ENCODE data around the gene EGLN2.
"Not testable (repeated sequence)": the region's sequence is repeated elsewhere in the genome, so short reads cannot be mapped to it uniquely, and the experiment has no call there.

The EGLN2 gene

DNA sequence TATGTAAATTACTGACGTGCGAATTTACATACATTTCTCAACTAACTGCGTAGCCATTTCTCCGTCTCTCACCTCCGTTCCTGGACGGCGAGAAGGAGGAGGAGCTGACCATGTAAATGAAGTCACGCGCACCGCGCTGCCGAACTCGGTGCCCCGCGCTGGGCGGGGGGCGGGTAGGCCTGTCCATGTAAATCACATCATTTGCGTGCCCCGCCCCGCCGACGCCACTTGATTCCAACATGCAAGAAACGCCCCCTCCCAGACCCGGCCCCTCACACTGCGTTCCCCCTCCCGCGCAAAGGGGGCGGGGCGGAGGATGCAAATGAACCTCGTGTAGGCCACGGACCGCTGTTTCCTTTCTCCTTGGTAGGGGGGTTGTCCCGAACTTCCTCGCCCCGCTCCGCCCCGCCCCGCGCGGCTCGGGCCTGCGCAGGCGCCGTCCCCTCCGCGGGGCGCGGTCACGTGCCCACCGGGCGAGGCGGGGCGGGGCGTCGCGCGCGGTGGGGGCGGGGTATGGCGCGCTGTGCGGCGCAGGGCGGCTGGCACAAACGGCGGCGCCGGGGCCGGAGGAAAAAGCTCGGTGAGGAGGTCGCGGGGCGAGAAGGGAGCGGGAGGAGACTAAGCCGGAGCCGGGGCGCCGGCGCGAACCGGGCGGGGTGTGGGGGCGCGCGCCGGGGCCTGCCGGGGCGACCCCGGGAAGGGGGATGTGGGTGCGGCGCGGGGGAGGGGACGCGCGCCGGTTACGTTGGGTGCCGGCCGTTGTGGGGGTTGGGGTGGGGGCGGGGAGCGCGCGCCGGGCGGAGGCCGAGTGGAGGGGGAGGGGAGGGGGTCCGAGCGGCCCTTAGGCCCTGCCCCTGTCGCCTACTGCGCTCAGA lies at the start of gene EGLN2:
TSS of gene EGLN2 (plus strand) at position 509 of the 875 bp plus-strand sequence. CDS start 1,382 bp downstream, outside the sequence.
- peak; percentile 100 for DNase-seq

DNA sequence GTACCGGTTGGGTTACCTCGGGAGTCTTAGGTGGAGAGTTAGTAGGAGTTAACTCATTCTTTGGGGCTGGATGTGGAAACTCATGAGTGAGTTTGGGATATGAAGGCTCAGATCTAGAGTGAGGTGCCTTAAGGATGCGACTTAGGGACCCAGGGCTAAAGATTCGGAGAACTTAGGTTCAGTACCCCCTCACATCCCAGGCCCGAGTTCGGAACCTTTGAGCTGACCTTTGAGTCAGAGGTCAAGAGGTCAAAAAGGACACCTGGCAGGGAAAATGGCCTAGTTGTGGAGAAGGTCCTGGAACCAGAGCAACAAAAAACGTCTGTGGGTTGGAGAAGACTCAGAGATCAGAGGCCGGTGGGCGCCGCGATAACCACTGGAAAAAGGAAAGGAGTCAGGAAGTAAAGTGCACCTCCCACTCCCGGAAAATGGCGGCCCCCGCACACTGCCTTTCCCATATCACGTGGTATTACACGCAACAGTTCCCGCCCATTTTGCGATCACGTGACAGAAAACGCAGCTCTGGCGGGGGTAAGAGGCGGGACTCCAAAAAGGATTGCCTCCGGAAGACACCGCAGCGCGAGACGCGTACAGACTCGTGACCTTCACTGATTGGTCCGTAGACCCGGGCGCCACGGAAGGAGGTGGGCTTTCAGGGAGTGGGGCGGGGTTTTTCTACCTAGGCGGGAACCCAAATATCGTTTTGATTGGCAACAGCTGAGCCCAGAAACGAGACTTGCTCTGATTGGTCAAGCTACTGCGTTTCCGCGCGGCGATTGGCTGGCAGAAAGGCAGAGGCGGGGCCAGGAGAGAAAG lies 48.7 kb upstream of the EGLN2 start, which contains the start of gene ACTMAP:
TSS of gene ACTMAP (minus strand) at position 420 of the 816 bp plus-strand sequence. CDS start 674 bp downstream, outside the sequence.
- peak; percentile 100 for DNase-seq

GRCh38 chr19:40750874-40751537 lies 48.0 kb upstream of the EGLN2 start, which contains the start of gene SNRPA:
Gene SNRPA (plus strand): TSS chr19:40751203. CDS start chr19:40751409, 206 bp downstream.
- DNase-seq: peak; percentile 97

DNA sequence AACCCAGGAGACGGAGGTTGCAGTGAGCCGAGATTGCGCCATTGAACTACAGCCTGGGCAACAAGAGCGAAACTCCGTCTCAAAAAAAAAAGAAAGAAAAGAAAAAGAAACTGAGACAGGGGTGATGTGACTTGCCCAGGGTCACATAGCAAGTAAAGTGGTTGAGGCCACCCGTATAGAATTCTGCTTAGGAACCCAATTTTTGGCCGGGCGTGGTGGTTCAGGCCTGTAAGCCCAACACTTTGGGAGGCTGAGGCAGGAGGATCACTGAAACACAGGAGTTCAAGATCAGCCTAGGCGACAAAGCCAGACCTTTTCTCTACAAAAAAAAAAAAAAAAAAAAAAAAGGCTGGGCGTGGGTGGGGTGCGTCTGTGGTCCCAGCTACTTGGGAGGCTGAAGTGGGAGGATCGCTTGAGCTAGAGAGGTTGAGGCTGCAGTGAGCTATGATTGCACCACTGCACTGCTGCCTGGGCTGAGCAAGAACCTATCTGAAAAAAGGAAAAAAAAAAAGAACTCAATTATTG lies 46.7 kb upstream of the EGLN2 start:
- DNase-seq: no peak

- DNase-seq: peak; percentile 34
Observed at GRCh38 chr19:40754611-40755247, 44.3 kb upstream of the EGLN2 start.

- no peak for DNase-seq
Observed at GRCh38 chr19:40755248-40755624, 43.8 kb upstream of the EGLN2 start.

GRCh38 chr19:40755791-40756190 lies 43.2 kb upstream of the EGLN2 start:
- DNase-seq: no peak

DNA sequence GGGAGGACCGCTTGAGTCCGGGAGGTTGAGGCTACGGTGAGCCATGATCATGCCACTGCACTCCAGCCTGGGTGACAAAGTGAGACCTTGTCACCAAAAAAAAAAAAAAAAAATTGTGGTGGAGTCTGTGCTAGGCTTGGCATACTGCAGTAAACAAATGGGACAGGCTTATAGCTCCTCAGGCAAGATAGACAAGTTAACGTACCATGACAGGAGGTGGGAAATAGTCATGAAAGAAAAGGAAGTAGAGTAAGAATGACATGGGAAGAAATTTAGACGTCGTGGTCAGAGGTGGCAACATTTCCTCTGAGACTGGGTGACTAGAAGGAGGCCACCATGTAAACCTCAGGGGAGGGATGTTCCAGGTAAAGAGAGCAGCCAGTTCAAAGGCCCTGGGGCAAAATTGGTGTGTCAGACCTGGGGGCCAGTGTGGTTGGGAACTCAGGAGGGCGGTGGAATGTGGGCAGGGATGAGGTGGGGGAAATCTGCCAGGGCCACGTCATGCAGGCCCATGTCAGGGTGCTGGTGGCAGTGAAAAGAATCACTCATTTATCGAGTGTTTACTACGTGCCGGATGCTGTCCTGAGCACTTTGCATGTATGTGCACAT lies 42.4 kb upstream of the EGLN2 start:
- peak; percentile 28 for DNase-seq

GRCh38 chr19:40758491-40758890 lies 40.5 kb upstream of the EGLN2 start:
- DNase-seq: no peak

- DNase-seq: no peak
Observed at GRCh38 chr19:40759352-40759751, 39.6 kb upstream of the EGLN2 start.

- no peak for DNase-seq
Observed at GRCh38 chr19:40762754-40763470, 36.1 kb upstream of the EGLN2 start.

GRCh38 chr19:40763526-40763925 lies 35.5 kb upstream of the EGLN2 start:
- DNase-seq: no peak

DNA sequence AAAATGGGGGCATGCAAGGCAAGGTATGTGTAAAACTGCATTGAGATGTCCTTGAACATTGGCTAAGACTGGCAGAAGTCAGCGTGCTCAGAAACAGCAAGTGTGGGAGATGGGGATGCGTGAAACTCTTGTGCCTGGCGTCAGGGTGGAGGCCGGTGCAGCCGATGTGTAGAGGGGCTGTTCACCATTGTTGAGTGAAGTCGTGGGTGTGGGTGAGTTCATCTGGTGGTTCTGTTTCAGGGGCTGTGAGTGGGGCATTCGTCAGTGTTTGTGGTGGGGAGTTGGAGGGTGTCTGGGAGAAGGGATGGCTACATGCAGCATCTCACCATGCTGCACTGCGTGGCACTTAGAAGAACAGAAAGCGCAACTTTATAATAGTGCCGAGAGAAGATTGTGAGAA lies 35.0 kb upstream of the EGLN2 start:
- no peak for DNase-seq

DNA sequence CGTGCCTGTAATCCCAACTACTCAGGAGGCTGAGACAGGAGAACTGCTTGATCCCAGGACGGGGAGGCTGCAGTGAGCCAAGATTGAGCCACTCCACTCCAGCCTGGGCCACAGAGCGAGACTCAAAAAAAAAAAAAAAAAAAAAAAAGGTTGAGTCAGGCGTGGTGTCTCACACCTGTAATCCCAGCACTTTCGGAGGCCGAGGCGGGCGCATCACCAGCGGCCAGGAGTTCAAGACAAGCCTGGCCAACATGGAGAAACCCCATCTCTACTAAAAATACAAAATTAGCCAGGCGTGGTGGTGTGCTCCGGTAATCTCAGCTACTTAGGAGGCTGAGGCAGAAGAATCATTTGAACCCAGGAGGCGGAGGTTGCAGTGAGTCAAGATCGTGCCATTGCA lies 32.6 kb upstream of the EGLN2 start:
- DNase-seq: not testable (repeated sequence)

DNA sequence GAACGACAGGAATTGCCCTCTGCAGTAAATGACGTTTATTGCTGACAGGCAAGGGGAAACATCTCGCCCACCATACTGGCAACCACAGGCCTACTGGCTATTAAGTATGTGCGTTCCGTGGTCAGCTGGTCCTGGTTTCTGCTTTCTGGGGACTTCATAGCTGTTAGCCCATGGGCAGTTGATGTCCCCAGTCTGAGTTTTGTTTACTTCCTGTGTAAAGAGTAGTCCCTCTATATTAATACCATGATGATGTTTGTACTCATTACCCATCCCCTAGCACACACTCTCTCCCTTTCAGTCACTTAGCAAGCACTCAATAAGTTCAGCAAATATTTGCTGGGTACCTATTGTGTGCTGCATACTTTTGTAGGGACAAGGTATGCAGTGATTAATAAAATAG lies 30.1 kb upstream of the EGLN2 start:
- no peak for DNase-seq

DNA sequence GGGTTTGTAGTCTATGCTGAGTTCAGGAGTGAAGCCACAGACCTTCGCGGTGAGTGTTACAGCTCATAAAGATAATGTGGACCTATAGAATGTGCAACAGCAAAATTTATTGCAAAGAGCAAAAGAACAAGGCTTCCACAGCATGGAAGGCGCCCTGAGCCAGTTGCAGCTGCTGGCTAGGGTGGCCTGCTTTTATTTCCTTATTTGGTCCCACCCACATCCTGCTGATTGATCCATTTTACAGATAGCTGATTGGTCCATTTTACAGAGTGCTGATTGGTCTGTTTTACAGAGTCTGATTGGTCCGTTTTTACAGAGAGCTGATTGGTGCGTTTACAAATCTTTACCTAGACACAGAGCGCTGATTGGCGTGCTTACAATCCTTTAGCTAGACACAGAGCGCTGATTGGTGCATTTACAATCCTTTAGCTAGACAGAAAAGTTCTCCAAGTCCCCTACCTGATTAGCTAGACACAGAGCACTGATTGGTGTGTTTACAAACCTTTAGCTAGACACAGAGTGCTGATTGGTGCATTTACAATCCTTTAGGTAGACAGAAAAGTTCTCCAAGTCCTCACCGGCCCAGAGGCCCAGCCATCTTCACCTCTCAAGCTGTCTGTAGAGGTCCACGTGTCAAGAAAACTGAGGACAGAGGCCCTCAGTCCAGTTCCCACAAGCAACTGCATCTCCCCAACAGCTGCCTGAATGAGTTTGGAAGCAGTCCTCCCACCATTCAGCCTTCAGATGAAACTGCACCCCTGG lies 27.7 kb upstream of the EGLN2 start:
- peak; percentile 60 for DNase-seq

- DNase-seq: no peak
Observed at GRCh38 chr19:40774916-40775631, 23.9 kb upstream of the EGLN2 start, which contains the start of gene MIA. Gene MIA (plus strand): TSS chr19:40775521. CDS start chr19:40775543, 22 bp downstream.

- no peak for DNase-seq
Observed at GRCh38 chr19:40775632-40776022, 23.4 kb upstream of the EGLN2 start.

DNA sequence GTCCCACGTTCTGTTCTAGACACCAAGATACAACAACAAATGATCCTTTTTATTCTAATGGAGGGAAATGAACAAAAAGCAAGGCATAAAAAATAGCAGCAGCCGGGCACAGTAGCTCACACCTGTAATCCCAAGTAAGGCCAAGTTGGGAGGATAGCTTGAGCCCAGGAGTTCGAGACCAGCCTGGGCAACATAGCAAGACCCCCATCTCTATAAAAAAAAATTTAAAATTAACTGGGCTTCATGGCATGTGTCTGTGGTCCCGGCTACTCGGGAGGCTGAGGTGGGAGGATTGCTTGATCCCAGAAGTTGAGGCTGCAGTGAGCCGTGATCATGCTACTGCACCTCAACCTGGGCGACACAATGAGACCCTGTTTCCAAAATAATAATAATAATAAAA lies 22.6 kb upstream of the EGLN2 start:
- no peak for DNase-seq

Measured in CD4-positive, alpha-beta T cell treated with Interleukin-21 for 1 hour (primary cell).